Immature natural killer cell (primary cell): Measurements from ENCODE around the gene DNAL4. TPM values are rescaled to one million over a fixed set of nuclear protein-coding genes. Genes with fewer than 3 reads are reported as not detected.

Experiments used
- DNase-seq, 3 donors: peaks; one replicate each; pipeline ENCODE4 v3.0.0; 2022; ENCODE audit warnings: mixed read lengths in 1 of 3
- H3K27ac Mint-ChIP-seq, 6 donors: one replicate each; pipeline ENCODE4 v1.8.0; 2020; ENCODE audit warnings: mixed read lengths in 6 of 6, mild to moderate bottlenecking in 5 of 6, inconsistent platforms in 4 of 6, moderate library complexity in 3 of 6
- H3K27me3 Mint-ChIP-seq, 3 donors: one replicate each; pipeline ENCODE4 v1.8.0; 2020 to 2021; ENCODE audit warnings: low read depth in 3 of 3, mild to moderate bottlenecking in 3 of 3, mixed read lengths in 3 of 3, moderate library complexity in 3 of 3, inconsistent platforms in 1 of 3
- H3K36me3 Mint-ChIP-seq, 3 donors: one replicate each; pipeline ENCODE4 v1.8.0; 2020; ENCODE audit warnings: mixed read lengths in 3 of 3, inconsistent platforms in 2 of 3, mild to moderate bottlenecking in 2 of 3
- H3K4me1 Mint-ChIP-seq, 2 donors: one replicate each; pipeline ENCODE4 v1.8.0; 2020; ENCODE audit warnings: inconsistent platforms in 2 of 2, mild to moderate bottlenecking in 2 of 2, mixed read lengths in 2 of 2, moderate library complexity in 1 of 2
- H3K4me3 Mint-ChIP-seq, 5 donors: one replicate each; pipeline ENCODE4 v1.8.0; 2020; ENCODE audit warnings: mild to moderate bottlenecking in 5 of 5, mixed read lengths in 5 of 5, inconsistent platforms in 3 of 5, moderate library complexity in 3 of 5
- H3K9me3 Mint-ChIP-seq, 6 donors: one replicate each; pipeline ENCODE4 v1.8.0; 2020; ENCODE audit warnings: mild to moderate bottlenecking in 6 of 6, mixed read lengths in 6 of 6, inconsistent platforms in 4 of 6, moderate library complexity in 3 of 6
- polyA plus RNA-seq, 3 donors: library from polyadenylated mRNA; unstranded; fragments of 300-500 nt; fragmentation: Illumina TruSeq; gene quantifications; one replicate each; pipeline ENCODE4 v1.2.3, GENCODE V29; 2021

Gene DNAL4
- polyA plus RNA-seq, 3 donors from 2014 or later, result 16.7 to 16.9 (median 16.8) TPM

- Mint-ChIP-seq H3K9me3 (no peaks in the 10 kb centered on the region), H3K36me3 (no peaks in the 10 kb centered on the region), H3K27ac (peak overlapping the region in 1 of 6 donors; percentile 41), H3K27me3 (peaks cover 0 to 2% (median 0%) of the 10 kb centered on the region in 3 donors), H3K4me3 (no peak overlapping the region), H3K4me1 (no peaks in the 10 kb centered on the region)
- DNase-seq, result no peak
Observed at GRCh38 chr22:38832005-38832978, 38.3 kb upstream of the DNAL4 start.

DNA sequence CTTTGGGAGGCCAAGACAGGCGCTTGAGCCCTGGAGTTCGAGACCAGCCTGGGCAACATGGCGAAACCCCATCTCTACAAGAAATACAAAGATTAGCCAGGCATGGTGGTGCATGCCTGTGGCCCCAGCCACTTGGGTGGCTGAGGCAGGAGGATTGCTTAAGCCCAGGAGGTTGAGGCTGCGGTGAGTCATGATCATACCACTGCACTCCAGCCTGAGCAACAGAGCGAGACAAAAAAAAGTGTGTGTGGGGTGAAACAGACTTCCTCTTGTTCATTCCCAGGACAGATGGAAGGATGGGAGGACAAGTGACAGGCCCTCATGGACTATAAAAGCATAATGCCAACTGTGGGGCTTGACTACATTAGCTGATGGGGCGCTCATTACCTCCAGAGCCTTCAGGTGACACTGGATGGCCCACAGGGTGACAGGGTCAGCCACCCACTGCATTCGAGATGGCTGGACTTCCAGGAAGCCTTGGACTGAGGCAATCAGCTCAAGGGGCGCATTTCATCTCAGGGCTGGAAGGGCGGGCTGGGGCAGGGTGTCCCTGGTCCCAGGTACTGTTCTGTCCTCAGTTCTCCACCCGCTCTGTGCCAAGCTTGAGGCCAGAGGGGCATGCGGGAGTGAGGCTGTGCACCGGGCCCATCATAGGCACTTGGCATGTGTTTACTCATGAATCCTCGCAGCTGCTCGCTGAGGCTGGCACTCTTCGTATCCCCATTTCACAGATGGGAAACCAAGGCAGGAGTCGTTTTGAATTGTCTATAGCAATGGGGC, 37.4 kb upstream of the DNAL4 start:
- DNase-seq, result no peak
- Mint-ChIP-seq H3K4me3 (no peak overlapping the region), H3K4me1 (no peaks in the 10 kb centered on the region), H3K27ac (peak overlapping the region in 1 of 6 donors; percentile 41), H3K36me3 (no peaks in the 10 kb centered on the region), H3K27me3 (peaks cover 0 to 2% (median 0%) of the 10 kb centered on the region in 3 donors), H3K9me3 (no peaks in the 10 kb centered on the region)

DNA sequence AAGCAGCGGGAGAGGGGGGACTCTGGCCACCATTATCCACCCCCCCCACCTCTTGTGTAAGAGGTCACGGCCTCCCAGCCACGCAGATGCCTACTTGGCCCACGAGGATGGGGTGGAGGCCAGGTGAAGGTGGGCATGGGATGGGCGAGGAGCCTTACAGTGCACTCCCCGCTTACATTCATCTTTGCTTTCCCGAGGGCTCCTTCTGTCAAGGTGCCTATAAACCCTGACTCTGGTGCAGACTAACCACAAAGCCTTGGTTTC, 36.8 kb upstream of the DNAL4 start:
- DNase-seq, result no peak
- Mint-ChIP-seq H3K9me3 (no peaks in the 10 kb centered on the region), H3K27ac (no peak overlapping the region), H3K4me1 (no peaks in the 10 kb centered on the region), H3K4me3 (no peak overlapping the region), H3K36me3 (no peaks in the 10 kb centered on the region), H3K27me3 (peaks cover 0 to 2% (median 0%) of the 10 kb centered on the region in 3 donors)

- Mint-ChIP-seq H3K4me1 (no peaks in the 10 kb centered on the region), H3K36me3 (no peaks in the 10 kb centered on the region), H3K9me3 (no peaks in the 10 kb centered on the region), H3K4me3 (no peak overlapping the region), H3K27me3 (peaks cover 0 to 2% (median 0%) of the 10 kb centered on the region in 3 donors), H3K27ac (no peak overlapping the region)
- no peak for DNase-seq
Observed at GRCh38 chr22:38830026-38830844, 36.3 kb upstream of the DNAL4 start.

DNA sequence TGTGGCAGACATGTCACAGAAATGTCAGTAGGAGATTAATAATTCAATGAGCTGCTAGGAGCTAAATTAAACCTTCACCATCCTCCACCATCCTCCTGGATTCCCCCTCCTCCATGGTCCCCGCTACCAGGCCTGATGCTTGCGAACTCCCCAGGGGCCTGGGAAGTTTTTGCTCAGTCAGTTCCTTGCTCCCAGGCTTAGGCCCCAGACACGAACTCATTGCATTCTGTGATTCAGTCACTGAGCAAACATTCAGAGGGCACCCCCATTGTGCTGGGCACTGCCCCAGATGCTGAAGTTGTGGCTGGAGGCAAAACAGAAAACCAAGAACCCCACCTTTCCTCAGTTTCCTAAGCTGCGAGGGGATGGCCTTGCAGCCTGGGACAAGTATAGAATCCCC, 35.5 kb upstream of the DNAL4 start:
- H3K36me3 Mint-ChIP-seq, result peaks cover 0 to under 1% (median 0%) of the 10 kb centered on the region in 3 donors
- H3K27me3 Mint-ChIP-seq, result peaks cover 0 to 2% (median 0%) of the 10 kb centered on the region in 3 donors
- DNase-seq, result no peak
- no peaks in the 10 kb centered on the region for H3K4me1 Mint-ChIP-seq
- H3K9me3 Mint-ChIP-seq, result no peaks in the 10 kb centered on the region
- H3K27ac Mint-ChIP-seq, result no peak overlapping the region
- no peak overlapping the region for H3K4me3 Mint-ChIP-seq

DNA sequence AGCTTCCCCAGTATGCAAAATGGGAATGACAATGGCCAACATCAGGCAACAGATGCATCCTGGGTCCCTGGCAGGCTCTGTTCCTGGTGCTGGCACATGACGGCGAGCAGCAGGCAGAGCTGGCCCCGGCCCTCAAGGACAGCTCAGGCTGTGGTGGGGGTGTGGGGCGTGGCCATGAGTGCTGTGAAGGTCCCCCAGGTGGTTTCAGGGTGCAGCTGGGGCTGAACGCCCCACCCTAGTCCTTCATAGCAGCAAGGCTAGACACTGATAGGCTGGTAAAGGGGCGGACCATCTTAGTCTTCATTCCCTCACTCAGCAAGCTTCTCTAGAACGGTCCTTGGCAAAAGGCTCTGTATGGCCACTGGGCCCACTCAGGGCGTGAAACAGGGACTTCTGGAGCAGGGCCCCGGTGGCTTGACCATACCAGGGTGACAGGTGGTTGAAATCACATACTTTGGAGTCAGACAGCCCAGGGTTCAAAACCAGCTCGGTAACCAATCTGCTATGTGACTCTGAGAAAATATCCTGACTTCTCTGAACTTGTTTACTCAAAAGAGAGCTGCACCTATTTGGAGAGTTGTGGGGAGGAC, 34.8 kb upstream of the DNAL4 start:
- peaks cover 0 to 3% (median 0%) of the 10 kb centered on the region in 3 donors for H3K36me3 Mint-ChIP-seq
- no peak overlapping the region for H3K27ac Mint-ChIP-seq
- H3K4me3 Mint-ChIP-seq, result no peak overlapping the region
- H3K9me3 Mint-ChIP-seq, result no peaks in the 10 kb centered on the region
- H3K27me3 Mint-ChIP-seq, result no peaks in the 10 kb centered on the region
- DNase-seq, result no peak
- H3K4me1 Mint-ChIP-seq, result no peaks in the 10 kb centered on the region

GRCh38 chr22:38828191-38828590, 34.2 kb upstream of the DNAL4 start:
- Mint-ChIP-seq H3K9me3 (no peaks in the 10 kb centered on the region), H3K4me3 (no peak overlapping the region), H3K27ac (no peak overlapping the region), H3K27me3 (no peaks in the 10 kb centered on the region), H3K36me3 (peaks cover 0 to 3% (median 0%) of the 10 kb centered on the region in 3 donors), H3K4me1 (no peaks in the 10 kb centered on the region)
- no peak for DNase-seq

GRCh38 chr22:38827510-38827909, 33.6 kb upstream of the DNAL4 start:
- Mint-ChIP-seq H3K27ac (no peak overlapping the region), H3K27me3 (no peaks in the 10 kb centered on the region), H3K9me3 (no peaks in the 10 kb centered on the region), H3K4me3 (no peak overlapping the region), H3K36me3 (peaks cover 0 to 3% (median 0%) of the 10 kb centered on the region in 3 donors), H3K4me1 (no peaks in the 10 kb centered on the region)
- no peak for DNase-seq

DNA sequence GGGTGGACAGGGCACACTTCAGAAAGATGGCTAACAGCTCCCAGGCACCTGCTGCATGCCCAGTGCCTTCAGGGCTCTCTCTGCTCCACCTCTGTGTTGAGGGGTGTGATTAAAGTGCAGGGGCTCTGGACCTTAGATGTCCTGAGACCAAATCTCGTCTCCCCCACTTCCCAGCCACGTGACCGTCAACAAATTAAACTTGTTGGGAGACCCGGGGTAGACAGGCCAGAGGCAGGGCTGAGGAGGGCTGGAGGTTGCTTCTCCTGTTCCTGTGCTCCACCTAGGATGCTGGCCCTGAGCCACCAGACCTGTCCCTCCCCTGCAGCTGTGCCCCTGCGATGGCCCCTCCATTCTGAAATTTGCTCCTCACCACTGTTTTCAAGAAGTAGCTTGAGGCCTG, 32.9 kb upstream of the DNAL4 start:
- Mint-ChIP-seq H3K4me1 (no peaks in the 10 kb centered on the region), H3K4me3 (no peak overlapping the region), H3K36me3 (peaks cover 0 to 3% (median 0%) of the 10 kb centered on the region in 3 donors), H3K9me3 (no peaks in the 10 kb centered on the region), H3K27ac (no peak overlapping the region), H3K27me3 (no peaks in the 10 kb centered on the region)
- DNase-seq, result no peak

DNA sequence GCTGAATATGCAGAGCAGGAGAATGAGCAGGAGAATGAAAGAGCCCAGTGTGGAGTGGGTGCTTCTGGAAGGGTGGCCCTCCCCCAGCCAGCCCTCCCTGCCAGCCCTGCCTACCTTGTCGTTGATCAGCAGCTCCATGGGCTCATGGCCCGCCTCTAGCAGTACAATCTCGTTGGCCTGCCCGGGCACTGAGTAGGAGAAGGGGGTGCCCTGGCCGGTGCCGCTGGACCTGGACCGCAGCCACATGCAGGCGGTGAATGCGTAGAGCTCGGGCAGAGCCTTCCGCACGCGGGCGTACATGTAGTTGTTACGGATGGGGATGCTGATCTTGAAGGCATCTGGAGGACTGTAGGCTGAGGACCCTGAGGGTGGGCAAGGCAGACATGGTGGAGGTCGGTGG, 32.4 kb upstream of the DNAL4 start:
- H3K4me3 Mint-ChIP-seq, result no peak overlapping the region
- H3K27ac Mint-ChIP-seq, result no peak overlapping the region
- no peak for DNase-seq
- H3K27me3 Mint-ChIP-seq, result no peaks in the 10 kb centered on the region
- no peaks in the 10 kb centered on the region for H3K9me3 Mint-ChIP-seq
- H3K4me1 Mint-ChIP-seq, result no peaks in the 10 kb centered on the region
- peaks cover 0 to 3% (median 0%) of the 10 kb centered on the region in 3 donors for H3K36me3 Mint-ChIP-seq

DNA sequence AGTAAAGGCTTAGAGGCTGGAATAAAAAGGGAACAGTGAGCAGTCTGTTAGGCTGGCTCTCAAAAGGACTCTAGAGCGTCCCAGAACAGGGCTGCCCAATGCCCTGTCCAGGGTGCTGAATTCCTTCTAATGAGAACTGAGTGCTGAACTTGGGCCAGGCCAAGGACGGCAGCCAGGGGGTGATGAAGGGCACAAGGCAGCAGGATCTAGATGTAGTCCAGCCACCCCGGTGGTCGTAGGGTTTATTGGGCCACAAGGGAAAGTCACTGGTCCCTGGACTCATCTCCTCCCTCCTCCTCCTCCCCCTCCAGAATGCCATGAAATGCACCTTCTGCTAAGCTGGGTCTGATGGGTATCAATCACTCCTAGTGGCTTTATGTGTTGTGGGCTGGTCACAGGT, 30.6 kb upstream of the DNAL4 start:
- H3K9me3 Mint-ChIP-seq, result no peaks in the 10 kb centered on the region
- H3K36me3 Mint-ChIP-seq, result peaks cover 0 to 3% (median 0%) of the 10 kb centered on the region in 3 donors
- peak; percentile 32 to 52 (median 44) for DNase-seq
- H3K27me3 Mint-ChIP-seq, result peaks cover 0 to 2% (median 2%) of the 10 kb centered on the region in 3 donors
- no peak overlapping the region for H3K27ac Mint-ChIP-seq
- H3K4me1 Mint-ChIP-seq, result no peaks in the 10 kb centered on the region
- H3K4me3 Mint-ChIP-seq, result no peak overlapping the region

GRCh38 chr22:38823637-38824036, 29.7 kb upstream of the DNAL4 start:
- no peaks in the 10 kb centered on the region for H3K9me3 Mint-ChIP-seq
- no peak overlapping the region for H3K4me3 Mint-ChIP-seq
- H3K27me3 Mint-ChIP-seq, result peaks cover 2% of the 10 kb centered on the region in 3 donors
- peaks cover 0 to 3% (median 0%) of the 10 kb centered on the region in 3 donors for H3K36me3 Mint-ChIP-seq
- no peak overlapping the region for H3K27ac Mint-ChIP-seq
- no peak for DNase-seq
- no peaks in the 10 kb centered on the region for H3K4me1 Mint-ChIP-seq

DNA sequence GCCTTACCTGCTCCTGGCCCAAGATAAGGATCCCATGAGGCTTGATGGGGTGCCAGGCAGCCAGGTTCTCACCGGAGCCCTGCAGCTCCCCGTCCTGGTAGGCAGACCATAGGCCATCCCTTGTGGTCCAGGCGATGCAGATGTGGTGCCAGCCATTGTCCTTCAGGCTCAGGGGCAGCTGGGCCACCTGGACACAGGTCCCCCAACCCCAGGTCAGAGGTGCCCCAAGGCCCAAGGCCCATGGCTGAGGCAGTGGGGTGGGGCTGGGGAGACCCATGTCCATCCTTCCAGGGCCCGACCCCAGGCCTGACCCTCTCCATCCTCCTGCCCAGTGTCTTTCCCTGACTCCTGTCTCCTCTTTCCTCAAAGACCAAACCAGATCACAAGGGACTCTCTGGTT, 29.1 kb upstream of the DNAL4 start:
- no peak for DNase-seq
- Mint-ChIP-seq H3K4me1 (no peaks in the 10 kb centered on the region), H3K36me3 (peaks cover 0 to 3% (median 0%) of the 10 kb centered on the region in 3 donors), H3K9me3 (no peaks in the 10 kb centered on the region), H3K27me3 (peaks cover 2% of the 10 kb centered on the region in 3 donors), H3K27ac (no peak overlapping the region), H3K4me3 (no peak overlapping the region)
